Astrocyte of the hippocampus (primary cell): Measurements from ENCODE around the gene RBMY1D.
"Not testable (repeated sequence)": the region's sequence is repeated elsewhere in the genome, so short reads cannot be mapped to it uniquely, and the experiment has no call there.

Source experiments
- DNase-seq: peaks from one replicate; pipeline ENCODE4 v3.0.0; 2011; ENCODE audit warnings: low read depth, low spot score

Gene RBMY1D

GRCh38 chrY:21894426-21894825 is at the start of gene RBMY1D:
Gene RBMY1D (minus strand): TSS chrY:21894526. CDS start chrY:21892513, 2,013 bp downstream.
- DNase-seq, result not testable (repeated sequence)

GRCh38 chrY:21917932-21918331 is 23.6 kb upstream of the RBMY1D start, which contains the start of gene RBMY1E:
Gene RBMY1E (minus strand): TSS chrY:21918032. CDS start chrY:21916054, 1,978 bp downstream.
- DNase-seq, result not testable (repeated sequence)

GRCh38 chrY:21869407-21870076 is 24.8 kb downstream of the RBMY1D start:
- DNase-seq, result not testable (repeated sequence)

DNA sequence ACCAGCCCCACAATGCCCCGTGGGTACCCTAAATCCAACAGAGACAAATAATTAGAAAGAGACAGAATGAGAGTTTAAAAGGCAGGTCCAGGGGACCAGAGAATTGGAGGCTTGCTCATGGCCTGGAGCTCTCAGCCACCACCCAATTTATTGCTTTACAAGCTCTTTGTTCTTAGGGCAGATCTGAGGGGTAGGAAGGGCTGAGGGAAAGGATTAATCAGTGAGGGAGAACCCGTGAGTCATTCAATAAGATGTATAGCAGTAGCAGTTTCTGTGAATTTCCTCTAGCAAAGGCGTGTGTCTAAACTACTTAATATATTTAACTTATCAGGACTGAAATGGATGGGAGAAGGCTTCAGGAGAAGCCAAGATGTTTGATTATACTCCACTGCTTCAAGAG is 48.8 kb downstream of the RBMY1D start:
- DNase-seq, result no peak

GRCh38 chrY:21842090-21842489 is 52.2 kb downstream of the RBMY1D start:
- DNase-seq, result no peak

- no peak for DNase-seq
Observed at GRCh38 chrY:21839489-21839888, 54.8 kb downstream of the RBMY1D start.

- DNase-seq, result no peak
Observed at GRCh38 chrY:21836343-21836742, 58.0 kb downstream of the RBMY1D start.

DNA sequence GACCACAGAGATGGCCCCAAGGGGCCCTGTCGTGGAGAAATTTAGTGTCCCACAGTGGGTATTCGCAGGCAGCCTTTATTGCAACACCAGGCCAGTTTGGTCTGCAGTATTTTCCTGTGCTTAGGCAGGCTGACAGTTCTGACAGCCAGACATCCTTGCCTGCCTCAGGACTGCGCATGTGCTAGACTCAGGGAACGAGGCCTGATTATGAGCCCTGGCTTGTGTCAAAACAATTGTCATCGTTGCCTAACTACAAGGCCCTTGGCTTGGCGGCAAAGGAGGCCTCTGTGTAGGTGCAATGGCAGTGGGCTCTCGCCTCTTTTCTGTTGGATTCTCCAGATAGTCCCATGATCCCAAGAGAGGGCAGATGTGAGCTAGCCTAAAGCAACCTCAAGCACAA is 59.3 kb downstream of the RBMY1D start:
- no peak for DNase-seq
